PC-9 (cell line): ENCODE results near the gene SYAP1. TPM values are rescaled to one million over a fixed set of nuclear protein-coding genes. Genes with fewer than 3 reads are reported as not detected.
A peak's percentile ranks its signal among the peaks of the same experiment; 100 is the strongest.

ENCODE experiments used
- BruUV-seq: library from RNA; stranded (reverse); fragments of 400-500 nt; replicated peaks from 2 replicates; lab custom pipeline; 2021; lab: Mats Ljungman, UMichigan
- CTCF ChIA-PET: fragments of 300-600 bp; sonication (Branson Sonifier 250); formaldehyde crosslinking; loops from one replicate; lab custom pipeline; 2022; ENCODE audit warnings: antibody characterized with exemption; lab: Charles Lee
- POLR2A ChIA-PET: fragments of 300-600 bp; sonication (Branson Sonifier 250); formaldehyde crosslinking; loops from one replicate; lab custom pipeline; 2022; ENCODE audit warnings: antibody characterized with exemption; ENCODE audit not compliant: unreplicated experiment; lab: Charles Lee
- DNase-seq, 2 experiments: peaks; one replicate each; pipeline versions ENCODE4 v3.0.0 to v3.0.0-alpha.2; 2015 to 2022; ENCODE audit warnings: mixed read lengths in 1 of 2
- H2AFZ ChIP-seq: fragments of 200-600 bp; sonication (generic); 2 replicates; pipeline ENCODE4 v1.8.1; 2017; ENCODE audit warnings: antibody characterized with exemption
- H3F3A ChIP-seq: fragments of 200-600 bp; sonication (generic); 2 replicates; pipeline ENCODE4 v1.8.1; 2017; ENCODE audit warnings: antibody characterized with exemption, mild to moderate bottlenecking, low read depth; ENCODE audit not compliant: insufficient read depth
- H3K27ac ChIP-seq: fragments of 200-600 bp; sonication (generic); 2 replicates; pipeline ENCODE4 v1.6.1; 2016; ENCODE audit warnings: mixed run types
- H3K27me3 ChIP-seq: fragments of 200-600 bp; sonication (generic); 2 replicates; pipeline ENCODE4 v1.6.1; 2016; ENCODE audit warnings: low read depth, mixed run types; ENCODE audit not compliant: insufficient read depth
- H3K36me3 ChIP-seq: fragments of 200-600 bp; sonication (generic); 2 replicates; pipeline ENCODE4 v1.6.1; 2016; ENCODE audit warnings: low read depth, mixed run types
- H3K4me1 ChIP-seq: fragments of 200-600 bp; sonication (generic); replicated peaks from 2 replicates; pipeline ENCODE4 v1.6.1; 2016; ENCODE audit warnings: mixed run types; ENCODE audit not compliant: insufficient read depth
- H3K4me2 ChIP-seq: fragments of 200-600 bp; sonication (generic); 2 replicates; pipeline ENCODE4 v1.6.1; 2017; ENCODE audit warnings: mixed run types
- H3K4me3 ChIP-seq: fragments of 200-600 bp; sonication (generic); 2 replicates; pipeline ENCODE4 v1.6.1; 2016; ENCODE audit warnings: mixed run types
- H3K79me2 ChIP-seq: fragments of 200-600 bp; sonication (generic); 2 replicates; pipeline ENCODE4 v1.6.1; 2017; ENCODE audit warnings: low read depth, mixed run types
- H3K9me2 ChIP-seq: fragments of 200-600 bp; sonication (generic); 2 replicates; pipeline ENCODE4 v1.8.1; 2017; ENCODE audit warnings: mild to moderate bottlenecking; ENCODE audit not compliant: insufficient read depth
- H3K9me3 ChIP-seq: fragments of 200-600 bp; sonication (generic); 2 replicates; pipeline ENCODE4 v1.8.1; 2016; ENCODE audit warnings: low read depth; ENCODE audit not compliant: insufficient read depth
- H4K20me1 ChIP-seq: fragments of 200-600 bp; sonication (generic); 2 replicates; pipeline ENCODE4 v1.8.1; 2017; ENCODE audit not compliant: insufficient read depth
- EZH2 ChIP-seq: fragments of 200-600 bp; sonication (generic); IDR thresholded peaks from 2 replicates; pipeline ENCODE4 v1.8.0; 2017; ENCODE audit warnings: antibody characterized with exemption, low read depth
- intact Hi-C: fragments of 100-400 bp; cut with micrococcal nuclease; formaldehyde crosslinking; loops from one replicate; pipeline ENCODE4 v1.10.0; 2022; ENCODE audit not compliant: unreplicated experiment
- total RNA-seq: library from RNA; stranded (reverse); gene quantifications from 2 replicates; pipeline ENCODE4 v1.2.3, GENCODE V29; 2021
- TF ChIP-seq, protein P1 (sequence below): fragments of 200-600 bp; sonication (generic); conservative IDR thresholded peaks from 2 replicates; pipeline ENCODE4 v1.6.1; 2017; ENCODE audit warnings: mixed run types, antibody characterized with exemption, mild to moderate bottlenecking, moderate library complexity

Gene SYAP1
- total RNA-seq, 1 experiment from 2014 or later, result 41.2 TPM

DNA sequence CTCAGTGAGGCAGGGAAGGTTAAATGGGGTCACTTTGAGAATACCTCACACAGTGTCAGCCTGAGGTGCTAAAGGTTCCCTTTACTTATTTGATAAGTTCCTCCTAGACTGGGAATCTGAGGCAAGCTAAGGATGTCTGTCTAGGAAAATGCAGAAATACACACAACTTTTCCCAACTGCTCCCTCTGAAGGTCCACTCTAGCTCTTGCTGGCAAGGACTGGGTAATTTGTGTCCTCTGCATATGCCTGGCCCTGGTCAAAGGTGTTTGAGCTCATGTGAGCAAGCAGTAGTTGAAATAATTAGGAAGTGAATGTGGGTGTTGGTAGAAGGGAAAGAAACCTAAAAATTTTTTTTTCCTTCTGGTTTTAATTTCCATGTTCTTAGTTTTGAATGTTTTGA, 88.1 kb downstream of the SYAP1 start:
- no peak overlapping the region for H2AFZ ChIP-seq
- H3K9me3 ChIP-seq, result no peaks in the 10 kb centered on the region
- peak overlapping the region; percentile 36; the same call in 1 of the 2 replicates for H3K27ac ChIP-seq
- H3K4me1 ChIP-seq, result peaks cover 14% of the 10 kb centered on the region
- peaks cover 73% of the 10 kb centered on the region for H3K79me2 ChIP-seq
- no TSS peak for BruUV-seq
- ChIA-PET CTCF (no interaction called here), POLR2A (no interaction called here)
- no peak for DNase-seq
- no peaks in the 10 kb centered on the region for H3K9me2 ChIP-seq
- H3K4me3 ChIP-seq, result no peak overlapping the region; the same call in 1 of the 2 replicates
- no peaks in the 10 kb centered on the region; the same call in 1 of the 2 replicates for H3F3A ChIP-seq
- intact Hi-C loops, result no loop called here
- H3K4me2 ChIP-seq, result peak overlapping the region; percentile 55; the same call in 1 of the 2 replicates
- TF ChIP-seq, protein P1, sequence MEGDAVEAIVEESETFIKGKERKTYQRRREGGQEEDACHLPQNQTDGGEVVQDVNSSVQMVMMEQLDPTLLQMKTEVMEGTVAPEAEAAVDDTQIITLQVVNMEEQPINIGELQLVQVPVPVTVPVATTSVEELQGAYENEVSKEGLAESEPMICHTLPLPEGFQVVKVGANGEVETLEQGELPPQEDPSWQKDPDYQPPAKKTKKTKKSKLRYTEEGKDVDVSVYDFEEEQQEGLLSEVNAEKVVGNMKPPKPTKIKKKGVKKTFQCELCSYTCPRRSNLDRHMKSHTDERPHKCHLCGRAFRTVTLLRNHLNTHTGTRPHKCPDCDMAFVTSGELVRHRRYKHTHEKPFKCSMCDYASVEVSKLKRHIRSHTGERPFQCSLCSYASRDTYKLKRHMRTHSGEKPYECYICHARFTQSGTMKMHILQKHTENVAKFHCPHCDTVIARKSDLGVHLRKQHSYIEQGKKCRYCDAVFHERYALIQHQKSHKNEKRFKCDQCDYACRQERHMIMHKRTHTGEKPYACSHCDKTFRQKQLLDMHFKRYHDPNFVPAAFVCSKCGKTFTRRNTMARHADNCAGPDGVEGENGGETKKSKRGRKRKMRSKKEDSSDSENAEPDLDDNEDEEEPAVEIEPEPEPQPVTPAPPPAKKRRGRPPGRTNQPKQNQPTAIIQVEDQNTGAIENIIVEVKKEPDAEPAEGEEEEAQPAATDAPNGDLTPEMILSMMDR, result no peak
- TF ChIP-seq EZH2, result no peak
- H3K27me3 ChIP-seq, result no peaks in the 10 kb centered on the region
- no peaks in the 10 kb centered on the region for H3K36me3 ChIP-seq
- peaks cover 16% of the 10 kb centered on the region for H4K20me1 ChIP-seq

DNA sequence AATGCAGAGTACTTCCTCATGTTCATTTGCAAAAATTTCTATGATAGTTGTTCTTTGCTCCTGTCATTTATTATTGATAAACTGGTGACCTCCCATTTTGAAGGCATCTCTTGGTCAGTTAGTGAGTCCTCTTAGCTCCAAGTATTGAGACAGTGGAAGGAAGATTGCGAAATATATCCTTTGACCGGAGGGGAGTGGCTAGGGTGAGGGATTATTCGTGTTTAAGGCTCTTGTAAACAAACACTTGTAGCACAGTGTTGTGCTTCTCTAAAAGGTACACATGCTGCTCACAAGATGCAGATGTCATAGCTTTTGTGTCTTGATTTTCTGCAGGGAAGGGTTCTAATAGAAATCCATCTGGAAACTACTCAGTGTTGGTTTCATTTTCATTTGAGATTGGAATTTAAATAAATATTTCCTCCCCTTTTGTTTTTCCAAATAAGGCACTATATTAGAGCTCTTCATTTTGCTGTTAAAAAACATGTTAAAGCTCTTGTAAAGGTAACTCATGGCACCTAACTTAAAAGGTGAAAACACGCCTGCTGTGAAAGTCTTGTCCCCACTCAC, 88.6 kb downstream of the SYAP1 start:
- H3K4me1 ChIP-seq, result peaks cover 14% of the 10 kb centered on the region
- peak overlapping the region; percentile 28; the same call in 1 of the 2 replicates for H3K4me3 ChIP-seq

DNA sequence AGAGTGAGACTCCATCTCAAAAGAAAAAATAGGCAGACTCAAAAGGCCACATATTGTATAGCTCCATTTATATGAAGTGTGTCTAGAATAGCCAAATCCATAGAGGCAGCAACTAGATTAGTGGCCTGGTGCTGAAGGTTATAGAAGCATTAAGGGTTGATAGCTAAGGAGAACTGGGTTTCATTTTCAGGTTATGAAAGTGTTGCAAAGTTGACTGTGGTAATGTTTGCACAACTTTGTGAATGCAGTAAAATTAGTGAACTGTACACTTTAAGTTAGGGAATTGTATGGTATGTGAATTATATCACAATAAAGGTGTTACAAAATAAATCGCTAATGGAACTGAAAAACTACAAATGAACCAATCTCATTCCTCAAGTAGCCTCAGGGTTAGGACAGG, 95.2 kb downstream of the SYAP1 start:
- Histone ChIP-seq H3F3A (0 out of 2 replicates have a peak, but pooled peaks cover 4% of the 10 kb centered on the region), H3K36me3 (no peaks in the 10 kb centered on the region; the same call in 1 of the 2 replicates), H3K27ac (no peak overlapping the region), H3K4me1 (no peaks in the 10 kb centered on the region), H3K4me3 (no peak overlapping the region), H3K27me3 (no peaks in the 10 kb centered on the region), H4K20me1 (0 out of 2 replicates have a peak, but pooled peaks cover 3% of the 10 kb centered on the region), H3K4me2 (no peak overlapping the region), H3K9me2 (no peaks in the 10 kb centered on the region), H2AFZ (no peak overlapping the region), H3K9me3 (no peaks in the 10 kb centered on the region), H3K79me2 (peaks cover 35% of the 10 kb centered on the region)
- DNase-seq, result no peak
- CTCF ChIA-PET, result no interaction called here
- POLR2A ChIA-PET, result no interaction called here
- BruUV-seq, result no TSS peak
- TF ChIP-seq EZH2, result no peak
- TF ChIP-seq, protein P1, result no peak
- intact Hi-C loops, result no loop called here

More for the DNA sequence above, 88.6 kb downstream of the SYAP1 start:
- intact Hi-C loops, result no loop called here
- TF ChIP-seq, protein P1, result no peak
- no peak for TF ChIP-seq EZH2
- H2AFZ ChIP-seq, result no peak overlapping the region
- H4K20me1 ChIP-seq, result peaks cover 16% of the 10 kb centered on the region
- no peaks in the 10 kb centered on the region for H3K9me2 ChIP-seq
- H3K9me3 ChIP-seq, result no peaks in the 10 kb centered on the region
- POLR2A ChIA-PET, result interaction anchor here (0.5 kb wide), 1 partner anchor 77 kb away, joined by 3 read pairs; no protein-coding TSS in a partner anchor
- peak overlapping the region; percentile 55; the same call in 1 of the 2 replicates for H3K4me2 ChIP-seq
- peaks cover 76% of the 10 kb centered on the region for H3K79me2 ChIP-seq
- BruUV-seq, result no TSS peak
- no peaks in the 10 kb centered on the region for H3K27me3 ChIP-seq
- CTCF ChIA-PET, result interaction anchor here (0.6 kb wide), 1 partner anchor 35 kb away, joined by 5 read pairs; no protein-coding TSS in a partner anchor
- H3F3A ChIP-seq, result no peaks in the 10 kb centered on the region; the same call in 1 of the 2 replicates
- no peaks in the 10 kb centered on the region; the same call in 1 of the 2 replicates for H3K36me3 ChIP-seq
- peak overlapping the region; percentile 36; the same call in 1 of the 2 replicates for H3K27ac ChIP-seq
- DNase-seq, result peak; percentile 6 to 53

Other genes with a start within 250 kb of the SYAP1 start
- gene S100G, start 69.5 kb upstream of the SYAP1 start, total RNA-seq, result not detected in 2 replicates
- gene CTPS2, start 6.9 kb upstream of the SYAP1 start, total RNA-seq, result 14.0 and 15.8 TPM in 2 replicates
- gene TXLNG, start 66.9 kb downstream of the SYAP1 start, total RNA-seq, result 12.6 and 17.4 TPM in 2 replicates
- 152 and 197 TPM in 2 replicates for gene RBBP7, start 150.8 kb downstream of the SYAP1 start, total RNA-seq
- gene REPS2, start 227.0 kb downstream of the SYAP1 start, total RNA-seq, result 15.4 and 29.2 TPM in 2 replicates